CD14-positive monocyte (primary cell): ENCODE data around the gene UNCX. TPM values are rescaled to one million over a fixed set of nuclear protein-coding genes. Genes with fewer than 3 reads are reported as not detected.

Experiments used
- DNase-seq, 3 donors: peaks; one replicate each; pipeline ENCODE4 v3.0.0-alpha.2; 2011 to 2022
- H2AFZ ChIP-seq: 2 replicates; pipeline ENCODE4 v1.6.0; 2012; ENCODE audit warnings: mild to moderate bottlenecking, low read depth, low read length, inconsistent platforms; ENCODE audit not compliant: insufficient read depth, poor library complexity, severe bottlenecking
- H3K27ac ChIP-seq, 2 donors: 1 replicate in 1 of 2; 2 replicates in 1 of 2; pipeline ENCODE4 v1.5.1; 2012 to 2013; ENCODE audit warnings: low read length in 2 of 2, control low read depth in 1 of 2, inconsistent platforms in 1 of 2, low read depth in 1 of 2, mild to moderate bottlenecking in 1 of 2
- H3K27me3 ChIP-seq, 2 donors: one replicate each; pipeline versions ENCODE4 v1.6.0 to v1.6.1; 2011 to 2013; ENCODE audit warnings: low read length in 2 of 2; ENCODE audit not compliant: control insufficient read depth in 2 of 2, insufficient read depth in 2 of 2
- H3K36me3 ChIP-seq, 2 donors: replicated peaks in 1 of 2; 1 replicate in 1 of 2; 2 replicates in 1 of 2; pipeline versions ENCODE4 v1.5.1 to v1.6.1; 2012 to 2013; ENCODE audit warnings: low read length in 2 of 2, control low read depth in 1 of 2, inconsistent platforms in 1 of 2, mild to moderate bottlenecking in 1 of 2; ENCODE audit not compliant: insufficient read depth in 2 of 2, control insufficient read depth in 1 of 2
- H3K4me1 ChIP-seq, 2 donors: 1 replicate in 1 of 2; 2 replicates in 1 of 2; pipeline versions ENCODE4 v1.5.1 to v1.6.1; 2012 to 2013; ENCODE audit warnings: low read length in 2 of 2, control low read depth in 1 of 2, inconsistent platforms in 1 of 2, mild to moderate bottlenecking in 1 of 2, moderate library complexity in 1 of 2; ENCODE audit not compliant: insufficient read depth in 2 of 2, control insufficient read depth in 1 of 2
- H3K4me2 ChIP-seq: replicated peaks from 2 replicates; pipeline ENCODE3; 2012; ENCODE audit warnings: low read length, moderate library complexity, mild to moderate bottlenecking; ENCODE audit not compliant: poor library complexity, severe bottlenecking; ENCODE audit errors: extremely low read depth
- H3K4me3 ChIP-seq, 3 experiments: fragments of 200-600 bp in 1 of 3; sonication (generic) in 1 of 3; replicated peaks in 1 of 3; 1 replicate in 2 of 3; 2 replicates in 1 of 3; pipeline ENCODE4 v1.5.1; 2011 to 2013; ENCODE audit warnings: low read length in 3 of 3, mild to moderate bottlenecking in 3 of 3, control low read depth in 2 of 3, low read depth in 2 of 3, inconsistent platforms in 1 of 3, moderate library complexity in 1 of 3
- H3K79me2 ChIP-seq: 2 replicates; pipeline ENCODE4 v1.6.0; 2012; ENCODE audit warnings: mild to moderate bottlenecking, control low read depth, inconsistent platforms, low read length, moderate library complexity; ENCODE audit not compliant: insufficient read depth
- H3K9ac ChIP-seq: 2 replicates; pipeline ENCODE4 v1.6.0; 2017; ENCODE audit warnings: low read length, mild to moderate bottlenecking; ENCODE audit not compliant: insufficient read depth, poor library complexity, severe bottlenecking
- H3K9me3 ChIP-seq, 2 donors: replicated peaks in 1 of 2; 1 replicate in 1 of 2; 2 replicates in 1 of 2; pipeline versions ENCODE4 v1.5.1 to v1.6.1; 2012 to 2013; ENCODE audit warnings: low read length in 2 of 2, control low read depth in 1 of 2; ENCODE audit not compliant: control insufficient read depth in 1 of 2, insufficient read depth in 1 of 2
- H4K20me1 ChIP-seq: 2 replicates; pipeline ENCODE4 v1.6.0; 2012; ENCODE audit warnings: mild to moderate bottlenecking, low read length, control low read depth, moderate library complexity; ENCODE audit not compliant: insufficient read depth
- H3K27ac Mint-ChIP-seq, 7 donors: one replicate each; pipeline ENCODE4 v1.8.0; 2020; ENCODE audit warnings: mild to moderate bottlenecking in 7 of 7, mixed read lengths in 7 of 7, moderate library complexity in 6 of 7, inconsistent platforms in 2 of 7
- H3K27me3 Mint-ChIP-seq, 3 donors: one replicate each; pipeline ENCODE4 v1.8.0; 2021 to 2022; ENCODE audit warnings: low read depth in 3 of 3, mild to moderate bottlenecking in 3 of 3, mixed read lengths in 3 of 3, moderate library complexity in 3 of 3, inconsistent platforms in 1 of 3
- H3K36me3 Mint-ChIP-seq, 2 donors: one replicate each; pipeline ENCODE4 v1.8.0; 2020; ENCODE audit warnings: mixed read lengths in 2 of 2, inconsistent platforms in 1 of 2, mild to moderate bottlenecking in 1 of 2
- H3K4me1 Mint-ChIP-seq: one replicate; pipeline ENCODE4 v1.8.0; 2020; ENCODE audit warnings: mild to moderate bottlenecking, mixed read lengths
- H3K4me3 Mint-ChIP-seq, 2 donors: one replicate each; pipeline ENCODE4 v1.8.0; 2020; ENCODE audit warnings: mild to moderate bottlenecking in 2 of 2, mixed read lengths in 2 of 2, moderate library complexity in 1 of 2
- H3K9me3 Mint-ChIP-seq, 7 donors: one replicate each; pipeline ENCODE4 v1.8.0; 2020 to 2022; ENCODE audit warnings: mixed read lengths in 7 of 7, mild to moderate bottlenecking in 6 of 7, moderate library complexity in 6 of 7, inconsistent platforms in 2 of 7
- WGBS: methylation state at CpG from one replicate; pipeline ENCODE4 v1.1.5; 2013; ENCODE audit warnings: missing lambda C conversion rate; ENCODE audit not compliant: insufficient coverage; 5-methylcytosine and 5-hydroxymethylcytosine counted together
- intact Hi-C, 2 donors: fragments of 100-400 bp; cut with micrococcal nuclease; formaldehyde crosslinking; loops; one replicate each; pipeline versions ENCODE4 v1.15.0 to v1.15.1; 2023
- polyA plus RNA-seq, 3 donors: library from polyadenylated mRNA; depleted of rRNA in 1 of 3; unstranded in 2 of 3; stranded (reverse) in 1 of 3; fragments of 300-500 nt in 2 of 3; fragments of >200 nt in 1 of 3; fragmentation: Illumina TruSeq in 2 of 3; gene quantifications; 1 replicate in 2 of 3; 2 replicates in 1 of 3; pipeline ENCODE4 v1.2.3, GENCODE V29; 2012 to 2021
- TF ChIP-seq, protein P1 (sequence below): fragments of 200-600 bp; IDR thresholded peaks from one replicate; pipeline ENCODE4 v1.8.0; 2022; ENCODE audit warnings: antibody characterized with exemption, mild to moderate bottlenecking

The UNCX gene
- polyA plus RNA-seq, 3 donors, result not detected

DNA sequence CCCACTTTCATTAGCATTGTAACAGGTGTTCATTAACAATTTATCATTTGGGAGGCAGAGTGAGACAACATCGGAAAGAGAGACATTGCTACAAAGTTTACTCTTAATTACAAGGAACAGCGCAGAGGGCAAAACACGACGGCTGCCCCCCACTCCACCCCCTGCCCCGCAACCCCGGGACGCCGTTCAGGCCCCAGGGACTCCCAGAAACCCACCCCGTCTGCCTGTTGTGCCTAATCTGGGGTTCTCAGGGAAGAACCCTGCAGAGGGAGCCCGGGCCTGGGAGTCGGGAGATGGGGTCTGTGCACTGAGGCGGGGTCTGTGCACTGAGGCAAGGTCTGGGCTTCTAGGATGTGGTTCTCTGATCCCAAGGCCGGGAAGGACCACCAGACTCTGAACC is 25.2 kb downstream of the UNCX start:
- Histone ChIP-seq H3K36me3 (no peaks in the 10 kb centered on the region), H4K20me1 (no peaks in the 10 kb centered on the region), H3K27me3 (peaks cover 3 to 36% of the 10 kb centered on the region in 2 donors), H3K9ac (no peak overlapping the region), H2AFZ (no peak overlapping the region), H3K4me1 (no peaks in the 10 kb centered on the region), H3K9me3 (no peaks in the 10 kb centered on the region), H3K79me2 (no peaks in the 10 kb centered on the region), H3K27ac (no peak overlapping the region), H3K4me3 (no peak overlapping the region), H3K4me2 (no peak overlapping the region)
- no peaks in the 10 kb centered on the region for H3K4me1 Mint-ChIP-seq
- TF ChIP-seq, protein P1, sequence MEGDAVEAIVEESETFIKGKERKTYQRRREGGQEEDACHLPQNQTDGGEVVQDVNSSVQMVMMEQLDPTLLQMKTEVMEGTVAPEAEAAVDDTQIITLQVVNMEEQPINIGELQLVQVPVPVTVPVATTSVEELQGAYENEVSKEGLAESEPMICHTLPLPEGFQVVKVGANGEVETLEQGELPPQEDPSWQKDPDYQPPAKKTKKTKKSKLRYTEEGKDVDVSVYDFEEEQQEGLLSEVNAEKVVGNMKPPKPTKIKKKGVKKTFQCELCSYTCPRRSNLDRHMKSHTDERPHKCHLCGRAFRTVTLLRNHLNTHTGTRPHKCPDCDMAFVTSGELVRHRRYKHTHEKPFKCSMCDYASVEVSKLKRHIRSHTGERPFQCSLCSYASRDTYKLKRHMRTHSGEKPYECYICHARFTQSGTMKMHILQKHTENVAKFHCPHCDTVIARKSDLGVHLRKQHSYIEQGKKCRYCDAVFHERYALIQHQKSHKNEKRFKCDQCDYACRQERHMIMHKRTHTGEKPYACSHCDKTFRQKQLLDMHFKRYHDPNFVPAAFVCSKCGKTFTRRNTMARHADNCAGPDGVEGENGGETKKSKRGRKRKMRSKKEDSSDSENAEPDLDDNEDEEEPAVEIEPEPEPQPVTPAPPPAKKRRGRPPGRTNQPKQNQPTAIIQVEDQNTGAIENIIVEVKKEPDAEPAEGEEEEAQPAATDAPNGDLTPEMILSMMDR, result no peak
- H3K27me3 Mint-ChIP-seq, result peaks cover 28 to 69% (median 42%) of the 10 kb centered on the region in 3 donors
- no peak overlapping the region for H3K27ac Mint-ChIP-seq
- no peaks in the 10 kb centered on the region for H3K9me3 Mint-ChIP-seq
- H3K4me3 Mint-ChIP-seq, result no peak overlapping the region
- WGBS, result 58% methylated on average over 11 of the region's 13 CpGs
- intact Hi-C loops, result no loop called here
- DNase-seq, result no peak
- no peaks in the 10 kb centered on the region for H3K36me3 Mint-ChIP-seq

DNA sequence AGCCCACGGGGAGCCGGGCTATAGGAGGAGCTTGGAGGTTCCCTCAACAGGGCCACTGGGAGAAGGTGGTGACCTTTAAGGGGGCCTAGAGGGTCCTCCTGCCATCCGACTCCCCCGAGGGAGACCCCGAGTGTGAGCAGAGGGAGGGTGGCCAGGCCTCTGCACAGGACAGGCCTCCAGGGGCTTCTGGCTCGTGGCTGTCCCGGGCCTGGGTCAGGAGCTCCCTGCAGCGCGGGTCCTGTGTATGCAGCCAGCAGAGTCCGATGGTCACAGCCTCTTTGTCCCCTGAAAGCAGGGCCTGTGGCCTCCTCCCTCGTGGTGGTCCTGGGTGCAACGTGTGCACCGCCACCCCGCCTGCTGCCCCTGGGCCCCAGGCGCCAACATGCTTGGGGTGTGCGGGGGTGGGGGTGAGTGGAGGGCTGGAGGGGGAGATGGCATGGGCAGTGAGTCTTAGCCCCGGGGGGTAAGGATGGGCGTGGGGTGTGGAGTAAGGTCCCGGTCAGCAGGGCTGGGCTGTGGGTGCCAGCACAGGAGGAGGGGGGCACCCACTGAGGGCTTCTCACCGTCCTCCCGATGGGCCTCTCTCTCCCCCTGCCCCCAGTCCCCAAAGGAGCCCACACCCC is 27.1 kb downstream of the UNCX start:
- H3K9me3 ChIP-seq, result no peaks in the 10 kb centered on the region
- Mint-ChIP-seq H3K27me3 (peaks cover 21 to 59% (median 26%) of the 10 kb centered on the region in 3 donors), H3K4me1 (no peaks in the 10 kb centered on the region), H3K36me3 (no peaks in the 10 kb centered on the region), H3K9me3 (no peaks in the 10 kb centered on the region), H3K4me3 (no peak overlapping the region), H3K27ac (no peak overlapping the region)
- H3K4me2 ChIP-seq, result no peak overlapping the region
- DNase-seq, result no peak
- peaks cover 3 to 23% of the 10 kb centered on the region in 2 donors for H3K27me3 ChIP-seq
- no peaks in the 10 kb centered on the region for H4K20me1 ChIP-seq
- intact Hi-C loops, result no loop called here
- H2AFZ ChIP-seq, result no peak overlapping the region
- H3K4me1 ChIP-seq, result no peaks in the 10 kb centered on the region
- TF ChIP-seq, protein P1, result no peak
- 85% methylated on average over 12 of the region's 21 CpGs for WGBS
- H3K4me3 ChIP-seq, result no peak overlapping the region
- no peaks in the 10 kb centered on the region for H3K79me2 ChIP-seq
- H3K36me3 ChIP-seq, result no peaks in the 10 kb centered on the region
- H3K27ac ChIP-seq, result no peak overlapping the region
- no peak overlapping the region for H3K9ac ChIP-seq
